CD4-positive, alpha-beta T cell treated with Interferon alpha-2 for 1 hour (primary cell): ENCODE results near the gene GLE1.

Experiments
- DNase-seq, 2 donors: peaks; one replicate each; pipeline ENCODE4 v3.0.0-alpha.2; 2020 to 2022

Gene GLE1, protein sequence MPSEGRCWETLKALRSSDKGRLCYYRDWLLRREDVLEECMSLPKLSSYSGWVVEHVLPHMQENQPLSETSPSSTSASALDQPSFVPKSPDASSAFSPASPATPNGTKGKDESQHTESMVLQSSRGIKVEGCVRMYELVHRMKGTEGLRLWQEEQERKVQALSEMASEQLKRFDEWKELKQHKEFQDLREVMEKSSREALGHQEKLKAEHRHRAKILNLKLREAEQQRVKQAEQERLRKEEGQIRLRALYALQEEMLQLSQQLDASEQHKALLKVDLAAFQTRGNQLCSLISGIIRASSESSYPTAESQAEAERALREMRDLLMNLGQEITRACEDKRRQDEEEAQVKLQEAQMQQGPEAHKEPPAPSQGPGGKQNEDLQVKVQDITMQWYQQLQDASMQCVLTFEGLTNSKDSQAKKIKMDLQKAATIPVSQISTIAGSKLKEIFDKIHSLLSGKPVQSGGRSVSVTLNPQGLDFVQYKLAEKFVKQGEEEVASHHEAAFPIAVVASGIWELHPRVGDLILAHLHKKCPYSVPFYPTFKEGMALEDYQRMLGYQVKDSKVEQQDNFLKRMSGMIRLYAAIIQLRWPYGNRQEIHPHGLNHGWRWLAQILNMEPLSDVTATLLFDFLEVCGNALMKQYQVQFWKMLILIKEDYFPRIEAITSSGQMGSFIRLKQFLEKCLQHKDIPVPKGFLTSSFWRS

GRCh38 chr9:128504485-128505413 lies at the start of gene GLE1:
TSS of gene GLE1 (plus strand) at chr9:128504719. CDS start at chr9:128504806, 87 bp downstream.
- peak; percentile 94 to 97 for DNase-seq

GRCh38 chr9:128454991-128455390 lies 49.5 kb upstream of the GLE1 start:
- DNase-seq: no peak

DNA sequence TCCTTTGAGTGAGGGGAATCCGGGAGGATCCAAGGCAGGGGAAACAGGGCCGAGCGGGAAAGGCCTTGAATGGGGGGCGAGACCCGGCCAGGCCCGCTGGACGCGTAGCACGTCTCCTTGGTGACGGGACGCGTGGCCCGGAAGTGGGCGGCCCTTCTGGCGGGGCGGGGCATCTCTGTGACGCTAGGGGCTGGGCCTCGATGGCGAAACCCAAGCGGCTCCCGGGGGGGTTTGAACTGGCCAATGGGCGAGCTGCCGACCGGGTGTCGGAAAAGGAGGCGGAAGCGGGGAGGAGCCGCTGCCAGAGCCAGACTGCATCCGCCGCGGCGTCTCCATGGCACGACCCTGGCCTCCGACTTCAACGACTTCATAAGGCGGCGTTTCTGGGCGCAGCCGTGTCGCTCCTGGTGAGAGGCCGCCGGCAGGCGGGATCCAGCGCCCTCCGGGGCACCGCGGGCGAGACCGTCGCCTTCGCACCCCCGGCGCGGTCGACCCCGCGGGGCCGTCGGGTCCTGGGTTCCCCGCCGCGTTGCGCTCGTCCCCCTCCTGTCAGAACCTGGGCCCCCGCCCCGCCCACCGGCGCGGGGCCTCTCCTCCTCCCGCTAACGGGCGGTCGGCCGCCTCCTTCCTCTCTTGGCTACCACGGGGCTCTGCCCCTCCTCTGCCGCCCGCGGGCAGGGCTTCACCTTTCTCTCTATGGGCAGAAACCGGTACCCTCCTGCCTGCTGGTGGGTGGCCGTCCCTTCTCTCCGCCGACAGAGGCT lies 48.5 kb upstream of the GLE1 start, which contains the start of gene ODF2:
Gene ODF2, plus strand, starts transcription at position 158 of the 764 bp plus-strand sequence. Its CDS starts 86 bp downstream, at position 244.
- DNase-seq: peak; percentile 97 to 98

- peak; percentile 56 to 76 for DNase-seq
These were observed 47.9 kb upstream of the GLE1 start for GRCh38 chr9:128456613-128457061.

GRCh38 chr9:128457207-128457606 lies 47.3 kb upstream of the GLE1 start:
- DNase-seq: no peak

- DNase-seq: no peak
These were observed 45.5 kb upstream of the GLE1 start for GRCh38 chr9:128459011-128459410.

DNA sequence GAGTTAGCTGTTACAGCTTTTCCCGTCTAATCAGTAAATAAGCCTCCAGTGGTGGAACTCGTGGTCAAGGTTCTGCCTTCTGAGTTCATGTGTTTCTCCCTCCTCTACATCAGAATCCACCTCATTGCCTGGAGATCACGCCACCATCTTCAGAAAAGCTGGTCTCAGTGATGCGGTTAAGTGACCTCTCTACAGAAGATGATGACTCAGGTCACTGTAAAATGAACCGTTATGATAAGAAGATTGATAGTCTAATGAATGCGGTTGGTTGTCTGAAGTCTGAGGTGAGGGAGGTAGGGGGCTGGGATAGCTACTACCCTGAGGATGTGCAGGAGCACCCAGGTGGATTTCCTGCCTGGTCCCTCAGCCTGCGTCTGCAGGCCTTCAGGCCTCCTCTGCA lies 35.4 kb upstream of the GLE1 start:
- DNase-seq: no peak

DNA sequence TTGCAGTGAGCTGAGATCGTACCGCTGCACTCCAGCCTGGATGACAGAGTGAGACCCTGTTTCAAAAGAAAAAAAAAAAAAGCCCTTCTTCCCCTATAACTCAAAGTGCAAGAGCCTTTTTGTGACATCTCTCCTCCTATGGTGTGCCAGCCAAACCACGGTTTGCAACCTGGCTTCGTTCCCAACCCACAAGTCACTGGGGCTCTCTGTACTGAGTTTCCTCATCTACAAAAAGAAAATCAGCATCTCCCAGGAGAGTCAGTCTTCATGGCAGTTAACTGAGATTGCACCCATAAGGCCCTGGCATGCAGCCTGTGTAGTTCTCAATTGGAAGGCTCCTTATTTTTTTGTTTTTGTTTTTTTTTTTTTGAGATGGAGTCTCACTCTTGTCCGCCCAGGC lies 34.0 kb upstream of the GLE1 start:
- DNase-seq: no peak

- no peak for DNase-seq
These were observed 31.4 kb upstream of the GLE1 start for GRCh38 chr9:128473104-128473503.

GRCh38 chr9:128475867-128476266 lies 28.7 kb upstream of the GLE1 start:
- no peak for DNase-seq

- no peak for DNase-seq
These were observed 25.3 kb upstream of the GLE1 start for GRCh38 chr9:128479262-128479661.

DNA sequence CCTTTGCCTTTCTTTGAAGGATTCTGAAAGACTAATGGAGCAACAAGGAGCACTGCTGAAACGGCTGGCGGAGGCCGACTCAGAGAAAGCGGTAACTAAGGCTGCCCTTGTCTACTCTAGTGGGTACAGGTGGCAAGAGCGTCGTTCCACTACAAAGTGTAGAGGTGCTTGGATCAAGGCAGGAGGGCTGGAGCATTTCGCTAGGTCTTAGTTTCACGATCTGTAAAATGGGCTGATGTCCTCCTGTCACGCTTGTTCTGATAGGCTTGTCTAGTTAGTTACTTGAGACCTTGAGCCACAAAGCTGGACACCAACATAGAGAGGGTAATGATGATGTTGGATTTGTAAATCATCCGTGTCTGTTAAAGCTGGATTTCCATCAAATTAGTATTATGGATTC lies 23.0 kb upstream of the GLE1 start:
- no peak for DNase-seq

DNA sequence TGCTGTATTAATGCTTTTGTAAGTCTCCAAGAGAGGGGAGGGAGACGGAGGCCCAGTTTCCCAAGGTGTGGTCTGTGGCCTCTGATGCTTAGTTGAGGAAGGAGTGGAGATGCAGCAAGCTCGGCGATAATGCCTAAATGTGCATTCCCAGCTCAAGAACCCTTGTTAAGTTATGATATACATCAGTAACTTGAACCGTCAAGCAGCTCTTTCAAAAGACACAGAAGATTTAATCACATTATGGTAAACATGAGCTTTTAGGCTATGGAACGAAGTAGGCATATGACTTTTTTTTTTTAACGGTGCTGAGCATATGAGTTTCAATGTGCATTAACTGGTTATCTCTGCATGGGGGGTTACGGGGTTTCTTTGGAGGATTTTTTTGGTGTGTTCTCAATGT lies 22.3 kb upstream of the GLE1 start:
- no peak for DNase-seq

DNA sequence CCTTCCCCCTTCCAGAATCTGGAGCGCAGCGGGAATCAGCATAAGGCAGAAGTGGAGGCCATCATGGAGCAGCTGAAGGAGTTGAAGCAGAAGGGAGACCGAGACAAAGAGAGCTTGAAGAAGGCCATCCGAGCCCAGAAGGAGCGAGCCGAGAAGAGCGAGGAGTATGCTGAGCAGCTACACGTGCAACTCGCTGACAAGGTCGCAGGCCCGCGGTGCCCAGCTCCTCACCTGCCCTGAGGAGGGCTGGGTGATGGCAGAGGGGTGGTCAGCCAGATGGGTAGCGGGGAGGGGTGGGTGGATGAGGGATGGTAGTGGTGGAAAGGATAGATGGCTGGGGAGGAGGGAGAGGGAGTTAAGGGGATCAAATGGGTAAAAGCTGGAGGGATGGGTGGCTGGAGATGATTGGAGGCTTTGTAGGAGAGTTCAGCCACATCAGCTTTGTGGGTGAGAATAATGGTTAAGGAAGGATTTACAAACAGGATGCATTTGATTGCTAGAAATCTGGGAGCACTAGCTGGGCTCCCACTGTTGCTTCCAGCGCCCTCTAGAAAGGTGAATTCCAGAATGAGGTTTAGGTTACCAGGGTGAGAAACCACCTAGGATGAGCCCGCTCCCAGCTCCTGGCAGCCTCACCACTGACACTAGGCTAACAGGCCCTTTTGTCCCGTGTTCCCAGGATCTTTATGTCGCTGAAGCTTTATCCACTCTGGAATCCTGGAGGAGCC lies 19.7 kb upstream of the GLE1 start:
- DNase-seq: no peak

- DNase-seq: no peak
These were observed 19.1 kb upstream of the GLE1 start for GRCh38 chr9:128485414-128485855.

DNA sequence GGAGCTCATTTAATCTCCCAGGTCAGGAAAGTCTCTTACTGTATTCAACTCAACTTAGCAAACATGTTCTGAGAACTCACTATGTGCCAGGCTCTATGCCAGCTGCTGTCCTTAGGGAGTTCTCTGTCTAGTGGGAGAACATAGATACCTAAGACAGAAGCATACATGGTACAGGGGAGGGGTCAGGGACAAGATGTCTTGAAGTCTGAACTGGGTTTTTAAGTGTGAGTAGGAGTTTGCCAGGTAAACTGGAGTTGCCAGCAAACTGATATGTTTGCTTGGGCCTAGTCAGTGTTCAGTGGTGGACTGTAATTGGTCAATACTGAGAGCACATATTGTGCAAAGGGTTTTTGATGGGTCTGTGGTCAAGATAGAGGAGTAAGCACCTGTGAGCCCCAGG lies 18.3 kb upstream of the GLE1 start:
- no peak for DNase-seq

DNA sequence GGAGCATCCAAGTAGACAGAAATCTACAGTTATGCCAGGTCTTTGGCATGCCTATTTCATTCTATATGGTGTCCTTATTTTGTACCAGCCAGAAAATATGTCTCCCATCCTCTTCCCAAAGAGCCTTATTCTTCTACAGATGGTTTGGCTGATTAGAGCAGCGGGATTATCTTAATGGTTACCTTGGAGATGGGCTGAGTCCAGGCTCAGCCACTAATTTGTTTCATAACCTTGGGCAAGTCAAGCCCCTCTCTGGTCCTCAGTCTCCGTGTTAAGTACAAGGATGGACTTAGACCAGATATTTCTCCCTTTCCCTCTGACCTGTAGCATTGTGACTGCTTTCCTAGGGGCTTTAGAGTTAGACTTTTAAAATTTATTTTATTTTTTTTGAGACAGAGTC lies 11.1 kb upstream of the GLE1 start:
- no peak for DNase-seq

DNA sequence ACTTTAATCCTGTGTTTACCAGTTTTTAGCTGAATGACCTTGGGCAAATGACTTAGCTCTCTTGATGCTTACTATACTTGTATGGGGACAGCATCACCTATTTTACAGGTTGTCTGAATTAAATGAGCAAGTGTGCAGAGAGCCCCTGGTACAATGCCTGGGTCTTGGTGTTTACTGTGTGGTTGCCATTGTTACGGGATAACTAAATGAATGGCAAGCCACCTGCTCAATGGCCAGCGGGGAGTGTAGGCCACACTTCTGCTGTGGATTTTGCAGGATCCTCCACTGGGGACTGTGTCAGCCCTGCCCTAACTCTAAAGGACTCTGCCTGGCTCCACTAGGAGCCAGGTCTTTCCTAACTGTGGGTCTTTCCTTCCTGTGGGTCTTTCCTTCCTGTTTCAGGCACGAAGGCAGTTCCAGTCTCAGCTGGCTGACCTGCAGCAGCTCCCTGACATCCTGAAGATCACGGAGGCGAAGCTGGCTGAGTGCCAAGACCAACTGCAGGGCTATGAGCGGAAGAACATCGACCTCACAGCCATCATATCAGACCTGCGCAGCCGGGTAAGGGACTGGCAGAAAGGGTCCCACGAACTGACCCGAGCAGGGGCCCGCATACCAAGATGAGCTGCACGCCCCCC lies 10.3 kb upstream of the GLE1 start:
- no peak for DNase-seq

DNA sequence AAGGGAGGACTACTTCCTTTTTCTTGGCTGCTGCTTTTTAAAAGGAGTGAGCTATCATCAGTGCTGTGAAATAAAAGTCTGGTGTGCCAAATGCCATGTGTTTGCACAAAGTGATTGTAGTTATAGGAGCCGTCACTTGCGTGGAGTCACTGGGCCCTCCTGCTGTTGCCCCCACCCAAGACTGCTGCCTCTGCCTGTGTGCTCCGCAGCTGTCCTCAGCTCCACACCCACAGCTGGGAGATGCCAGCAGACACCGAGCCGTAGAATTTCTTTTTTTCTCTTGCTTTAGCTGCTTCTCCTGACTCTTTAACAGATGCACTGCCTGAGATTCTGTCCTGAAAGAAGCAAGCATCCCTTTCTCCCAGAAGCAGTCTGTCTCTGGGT lies 9.8 kb upstream of the GLE1 start:
- no peak for DNase-seq

GRCh38 chr9:128495296-128495695 lies 9.2 kb upstream of the GLE1 start:
- DNase-seq: no peak
